Keratinocyte (primary cell): Measurements from ENCODE around the gene PDK1. TPM values are rescaled to one million over a fixed set of nuclear protein-coding genes. Genes with fewer than 3 reads are reported as not detected.

Experiments used
- DNase-seq: peaks from one replicate; pipeline ENCODE4 v3.0.0-alpha.2; 2011; ENCODE audit warnings: low read depth, missing footprints, low spot score
- FAIRE-seq: peaks from 2 replicates; lab custom pipeline; 2011; peaks lifted over from hg19 to GRCh38; lab: Jason Lieb, UNC
- H2AFZ ChIP-seq: 2 replicates; pipeline ENCODE4 v1.6.0; 2012; ENCODE audit warnings: low read length, control low read depth, inconsistent platforms; ENCODE audit not compliant: control insufficient read depth
- H3K27ac ChIP-seq: 2 replicates; pipeline ENCODE4 v1.5.1; 2011; ENCODE audit warnings: low read length; ENCODE audit not compliant: control insufficient read depth, insufficient read depth
- H3K27me3 ChIP-seq: 3 replicates; pipeline ENCODE4 v1.6.0; 2011; ENCODE audit warnings: low read length; ENCODE audit not compliant: control insufficient read depth, insufficient read depth; ENCODE audit errors: extremely low read depth
- H3K36me3 ChIP-seq, 2 experiments: 2 replicates in 1 of 2; 3 replicates in 1 of 2; pipeline ENCODE4 v1.5.1; 2011; ENCODE audit warnings: low read length in 2 of 2, mild to moderate bottlenecking in 1 of 2; ENCODE audit not compliant: control insufficient read depth in 2 of 2, insufficient read depth in 2 of 2; ENCODE audit errors: extremely low read depth in 1 of 2
- H3K4me1 ChIP-seq: 3 replicates; pipeline ENCODE4 v1.5.1; 2011; ENCODE audit warnings: low read length; ENCODE audit not compliant: control insufficient read depth, insufficient read depth; ENCODE audit errors: extremely low read depth
- H3K4me2 ChIP-seq: 3 replicates; pipeline ENCODE4 v1.6.0; 2011; ENCODE audit warnings: low read depth, low read length; ENCODE audit not compliant: control insufficient read depth, insufficient read depth; ENCODE audit errors: extremely low read depth
- H3K4me3 ChIP-seq, 3 experiments: fragments of 200-600 bp in 1 of 3; sonication (generic) in 1 of 3; 2 replicates in 2 of 3; 3 replicates in 1 of 3; pipeline ENCODE4 v1.5.1; 2011 to 2016; ENCODE audit warnings: low read length in 3 of 3, mild to moderate bottlenecking in 3 of 3, control low read depth in 2 of 3, inconsistent platforms in 1 of 3, low read depth in 1 of 3, mixed read lengths in 1 of 3, mixed run types in 1 of 3, moderate library complexity in 1 of 3; ENCODE audit not compliant: control insufficient read depth in 2 of 3, insufficient read depth in 2 of 3; ENCODE audit errors: extremely low read depth in 1 of 3
- H3K79me2 ChIP-seq: 2 replicates; pipeline ENCODE4 v1.6.0; 2012; ENCODE audit warnings: low read length; ENCODE audit not compliant: control insufficient read depth, insufficient read depth
- H3K9ac ChIP-seq: 3 replicates; pipeline ENCODE4 v1.6.0; 2011; ENCODE audit warnings: low read length; ENCODE audit not compliant: control insufficient read depth, insufficient read depth; ENCODE audit errors: extremely low read depth
- H3K9me1 ChIP-seq: 3 replicates; pipeline ENCODE4 v1.6.0; 2011; ENCODE audit warnings: low read length; ENCODE audit not compliant: control insufficient read depth, insufficient read depth; ENCODE audit errors: extremely low read depth
- H3K9me3 ChIP-seq: 2 replicates; pipeline ENCODE4 v1.5.1; 2012; ENCODE audit warnings: low read depth, low read length; ENCODE audit not compliant: control insufficient read depth
- H4K20me1 ChIP-seq: 3 replicates; pipeline ENCODE4 v1.6.0; 2011; ENCODE audit warnings: low read length; ENCODE audit not compliant: control insufficient read depth, insufficient read depth; ENCODE audit errors: extremely low read depth
- EZH2 ChIP-seq: IDR thresholded peaks from one replicate; pipeline ENCODE4 v1.6.1; 2012; ENCODE audit warnings: inconsistent platforms, mild to moderate bottlenecking, low read length, moderate library complexity
- dilution Hi-C: fragments of 300-500 bp; cut with MboI; formaldehyde crosslinking; loops from one replicate; pipeline ENCODE4 v1.7.0; 2020; ENCODE audit warnings: low sequenced_read_pairs; ENCODE audit not compliant: extremely low pct_ligation_motif_present
- polyA plus RNA-seq, 5 experiments: library from polyadenylated mRNA; depleted of rRNA in 3 of 5; stranded (reverse) in 3 of 5; stranded (forward) in 1 of 5; unstranded in 1 of 5; fragments of >200 nt; gene quantifications; 1 replicate in 1 of 5; 2 replicates in 3 of 5; 3 replicates in 1 of 5; pipeline versions ENCODE4 v1.2.1 to v1.2.3, GENCODE V29; 2011 to 2012; ENCODE audit warnings: missing spikeins in 2 of 5, low read depth in 1 of 5, low replicate concordance in 1 of 5
- TF ChIP-seq, protein P1 (sequence below), 3 experiments: IDR thresholded peaks in 1 of 3; conservative IDR thresholded peaks in 1 of 3; optimal IDR thresholded peaks in 1 of 3; 2 replicates in 2 of 3; 3 replicates in 1 of 3; pipeline versions ENCODE3 to v1.5.1; 2011; ENCODE audit warnings: low read length in 3 of 3, mild to moderate bottlenecking in 3 of 3, moderate library complexity in 2 of 3, control low read depth in 1 of 3, inconsistent platforms in 1 of 3; ENCODE audit not compliant: insufficient read depth in 2 of 3; ENCODE audit errors: extremely low read depth in 1 of 3

Gene PDK1
- polyA plus RNA-seq, 1 donor (not counting 4 experiments of a cell fraction or from before 2014, with no cell fraction given) = 29.2 TPM

GRCh38 chr2:172554352-172555271, 1.3 kb upstream of the PDK1 start:
- peak; percentile 20 for FAIRE-seq
- dilution Hi-C loops = no loop called here

GRCh38 chr2:172555272-172555521, 693 bp upstream of the PDK1 start:
- H3K36me3 ChIP-seq = peaks cover 0 to 2% of the 10 kb centered on the region in 2 experiments
- no peaks in the 10 kb centered on the region for H3K9me3 ChIP-seq
- peak overlapping the region; percentile 89 for H3K9ac ChIP-seq
- no peaks in the 10 kb centered on the region for H4K20me1 ChIP-seq
- H2AFZ ChIP-seq = peak overlapping the region; percentile 98
- peaks cover 44% of the 10 kb centered on the region for H3K4me1 ChIP-seq
- FAIRE-seq = no peak
- H3K79me2 ChIP-seq = peaks cover 11% of the 10 kb centered on the region
- no peak for DNase-seq
- no peaks in the 10 kb centered on the region for H3K9me1 ChIP-seq
- dilution Hi-C loops = no loop called here
- no peak for TF ChIP-seq EZH2
- TF ChIP-seq, protein P1, sequence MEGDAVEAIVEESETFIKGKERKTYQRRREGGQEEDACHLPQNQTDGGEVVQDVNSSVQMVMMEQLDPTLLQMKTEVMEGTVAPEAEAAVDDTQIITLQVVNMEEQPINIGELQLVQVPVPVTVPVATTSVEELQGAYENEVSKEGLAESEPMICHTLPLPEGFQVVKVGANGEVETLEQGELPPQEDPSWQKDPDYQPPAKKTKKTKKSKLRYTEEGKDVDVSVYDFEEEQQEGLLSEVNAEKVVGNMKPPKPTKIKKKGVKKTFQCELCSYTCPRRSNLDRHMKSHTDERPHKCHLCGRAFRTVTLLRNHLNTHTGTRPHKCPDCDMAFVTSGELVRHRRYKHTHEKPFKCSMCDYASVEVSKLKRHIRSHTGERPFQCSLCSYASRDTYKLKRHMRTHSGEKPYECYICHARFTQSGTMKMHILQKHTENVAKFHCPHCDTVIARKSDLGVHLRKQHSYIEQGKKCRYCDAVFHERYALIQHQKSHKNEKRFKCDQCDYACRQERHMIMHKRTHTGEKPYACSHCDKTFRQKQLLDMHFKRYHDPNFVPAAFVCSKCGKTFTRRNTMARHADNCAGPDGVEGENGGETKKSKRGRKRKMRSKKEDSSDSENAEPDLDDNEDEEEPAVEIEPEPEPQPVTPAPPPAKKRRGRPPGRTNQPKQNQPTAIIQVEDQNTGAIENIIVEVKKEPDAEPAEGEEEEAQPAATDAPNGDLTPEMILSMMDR (optimal IDR thresholded peaks at IDR 0.05 in 1 of 3, IDR thresholded peaks at IDR 0.05 in 1 of 3, conservative IDR thresholded peaks at IDR 0.05 in 1 of 3; ENCODE audit: extremely low read depth in 1 of 3, insufficient read depth in 2 of 3, low read length in 3 of 3) = no peak
- H3K27ac ChIP-seq = peak overlapping the region; percentile 82
- peak overlapping the region; percentile 53 to 92 (median 68) for H3K4me3 ChIP-seq
- H3K27me3 ChIP-seq = no peaks in the 10 kb centered on the region
- peak overlapping the region; percentile 87 for H3K4me2 ChIP-seq

More at GRCh38 chr2:172554352-172555271, 1.3 kb upstream of the PDK1 start:
- H3K79me2 ChIP-seq = peaks cover 11% of the 10 kb centered on the region
- H3K9me1 ChIP-seq = no peaks in the 10 kb centered on the region
- H3K36me3 ChIP-seq = no peaks in the 10 kb centered on the region
- H3K9me3 ChIP-seq = no peaks in the 10 kb centered on the region
- no peak for DNase-seq
- H3K4me3 ChIP-seq = peak overlapping the region; percentile 53 to 92 (median 68)
- peak overlapping the region; percentile 50 for H2AFZ ChIP-seq
- H3K9ac ChIP-seq = peak overlapping the region; percentile 89
- peak overlapping the region; percentile 87 for H3K4me2 ChIP-seq
- H4K20me1 ChIP-seq = no peaks in the 10 kb centered on the region
- no peaks in the 10 kb centered on the region for H3K27me3 ChIP-seq
- no peak for TF ChIP-seq EZH2
- TF ChIP-seq, protein P1 (optimal IDR thresholded peaks at IDR 0.05 in 1 of 3, IDR thresholded peaks at IDR 0.05 in 1 of 3, conservative IDR thresholded peaks at IDR 0.05 in 1 of 3; ENCODE audit: extremely low read depth in 1 of 3, insufficient read depth in 2 of 3, low read length in 3 of 3) = no peak
- H3K4me1 ChIP-seq = peaks cover 43% of the 10 kb centered on the region
- peak overlapping the region; percentile 82 for H3K27ac ChIP-seq
